Fibroblast of villous mesenchyme (primary cell): ENCODE measurements around the gene TTC34. TPM values are rescaled to one million over a fixed set of nuclear protein-coding genes. Genes with fewer than 3 reads are reported as not detected.

ENCODE experiments used
- DNase-seq: peaks from one replicate; pipeline ENCODE4 v3.0.0-alpha.2; 2010; ENCODE audit warnings: low read depth
- H3K4me3 ChIP-seq: 2 replicates; pipeline ENCODE4 v1.5.1; 2011; ENCODE audit warnings: low read depth, mild to moderate bottlenecking, low read length
- CTCF ChIP-seq: IDR thresholded peaks from 2 replicates; pipeline ENCODE4 v1.5.1; 2012; ENCODE audit warnings: low read depth, mild to moderate bottlenecking, low read length; ENCODE audit not compliant: insufficient read depth
- total RNA-seq: library from RNA; depleted of rRNA; stranded (reverse); fragments of >200 nt; gene quantifications from 2 replicates; pipeline ENCODE4 v1.2.3, GENCODE V29; 2012

The TTC34 gene
- total RNA-seq, 1 donor = 0.43 TPM

- no peak for TF ChIP-seq CTCF
- DNase-seq = no peak
- H3K4me3 ChIP-seq = no peak overlapping the region
These were observed 16.5 kb upstream of the TTC34 start for GRCh38 chr1:2817784-2818564.

- DNase-seq = no peak
- TF ChIP-seq CTCF = no peak
- no peak overlapping the region for H3K4me3 ChIP-seq
These were observed 15.3 kb upstream of the TTC34 start for GRCh38 chr1:2816786-2817185.

GRCh38 chr1:2815551-2815950 lies 14.1 kb upstream of the TTC34 start:
- no peak for DNase-seq
- H3K4me3 ChIP-seq = no peak overlapping the region
- TF ChIP-seq CTCF = no peak

GRCh38 chr1:2814511-2815075 lies 13.1 kb upstream of the TTC34 start:
- no peak overlapping the region for H3K4me3 ChIP-seq
- no peak for DNase-seq
- no peak for TF ChIP-seq CTCF

GRCh38 chr1:2812939-2813653 lies 11.6 kb upstream of the TTC34 start:
- H3K4me3 ChIP-seq = no peak overlapping the region
- TF ChIP-seq CTCF = no peak
- no peak for DNase-seq

- DNase-seq = no peak
- TF ChIP-seq CTCF = no peak
- H3K4me3 ChIP-seq = no peak overlapping the region
These were observed 10.6 kb upstream of the TTC34 start for GRCh38 chr1:2812136-2812535.
